ENCODE results near the gene POLN.
A peak's percentile ranks its signal among the peaks of the same experiment; 100 is the strongest.

- TF ChIP-seq BHLHE40 (IDR thresholded peaks at IDR 0.05; ENCODE audit: low read depth, low read length), result no peak
- TF ChIP-seq CTCF (IDR thresholded peaks at IDR 0.05), result peak; percentile 29; the same call in 2 of the 3 replicates
- no peak for TF ChIP-seq POLR2A (IDR thresholded peaks at IDR 0.05; ENCODE audit: low read length)
- no peak for TF ChIP-seq E2F6 (IDR thresholded peaks at IDR 0.05; ENCODE audit: borderline replicate concordance, low read depth)
- no peak for TF ChIP-seq ESRRA (IDR thresholded peaks at IDR 0.05; ENCODE audit: borderline replicate concordance, low read length)
- no peak for TF ChIP-seq ZFP36 (IDR thresholded peaks at IDR 0.05; ENCODE audit: borderline replicate concordance, partially characterized antibody)
- TF ChIP-seq TFCP2L1 (CRISPR knock-in tag; IDR thresholded peaks at IDR 0.05), result no peak
- TF ChIP-seq RNF2 (IDR thresholded peaks at IDR 0.05; ENCODE audit: borderline replicate concordance, low read depth), result no peak
- peak; percentile 28 to 55; a peak in 2 of 5 replicates for TF ChIP-seq RAD21 (conservative IDR thresholded peaks at IDR 0.05 in 1 of 2, IDR thresholded peaks at IDR 0.05 in 1 of 2)
Measured at GRCh38 chr4:2186133-2186864, 55.6 kb downstream of the POLN start.
